ENCODE results near the gene RPL10. TPM values are rescaled to one million over a fixed set of nuclear protein-coding genes. Genes with fewer than 3 reads are reported as not detected.

RPL10 gene
- total RNA-seq, 4 donors from 2014 or later = 2,607 to 8,937 (median 4,770) TPM

DNA sequence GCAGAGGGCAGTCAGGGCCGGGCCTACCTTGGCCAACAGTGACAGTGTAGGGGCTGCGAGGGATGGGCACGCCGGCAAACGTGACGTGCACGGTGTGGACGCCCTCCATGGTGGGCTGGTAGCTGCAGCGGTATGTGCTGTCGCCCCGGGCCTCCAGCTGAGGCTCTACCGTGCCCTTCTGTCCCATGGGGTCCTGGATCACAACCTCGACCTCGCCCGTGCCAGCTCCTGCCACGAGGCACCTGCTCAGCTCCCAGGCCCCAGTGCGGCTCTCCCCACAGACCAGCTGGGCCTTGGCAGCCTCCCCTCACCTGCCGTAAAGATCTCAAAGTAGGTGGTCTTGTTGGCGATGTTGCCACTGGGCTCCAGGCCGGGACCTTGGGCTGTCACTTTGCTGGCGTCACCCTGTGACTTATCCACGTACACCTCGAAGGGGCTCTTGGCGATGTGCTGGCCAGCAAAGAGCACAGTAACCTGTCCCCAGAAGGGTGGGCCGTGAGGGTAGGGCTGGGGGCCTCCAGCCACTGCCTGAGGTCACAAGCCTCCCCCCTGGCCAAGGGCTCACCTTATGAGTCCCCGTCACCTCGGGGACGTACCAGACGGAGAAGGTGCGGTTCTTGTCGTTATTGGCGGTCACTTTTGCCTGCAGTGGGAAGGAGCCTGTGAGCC, 32.0 kb upstream of the RPL10 start:
- H3K36me3 ChIP-seq = peaks cover 22 to 66% (median 40%) of the 10 kb centered on the region in 3 donors
- no peak for TF ChIP-seq POLR2A (IDR thresholded peaks at IDR 0.05)
- TF ChIP-seq, protein P1, sequence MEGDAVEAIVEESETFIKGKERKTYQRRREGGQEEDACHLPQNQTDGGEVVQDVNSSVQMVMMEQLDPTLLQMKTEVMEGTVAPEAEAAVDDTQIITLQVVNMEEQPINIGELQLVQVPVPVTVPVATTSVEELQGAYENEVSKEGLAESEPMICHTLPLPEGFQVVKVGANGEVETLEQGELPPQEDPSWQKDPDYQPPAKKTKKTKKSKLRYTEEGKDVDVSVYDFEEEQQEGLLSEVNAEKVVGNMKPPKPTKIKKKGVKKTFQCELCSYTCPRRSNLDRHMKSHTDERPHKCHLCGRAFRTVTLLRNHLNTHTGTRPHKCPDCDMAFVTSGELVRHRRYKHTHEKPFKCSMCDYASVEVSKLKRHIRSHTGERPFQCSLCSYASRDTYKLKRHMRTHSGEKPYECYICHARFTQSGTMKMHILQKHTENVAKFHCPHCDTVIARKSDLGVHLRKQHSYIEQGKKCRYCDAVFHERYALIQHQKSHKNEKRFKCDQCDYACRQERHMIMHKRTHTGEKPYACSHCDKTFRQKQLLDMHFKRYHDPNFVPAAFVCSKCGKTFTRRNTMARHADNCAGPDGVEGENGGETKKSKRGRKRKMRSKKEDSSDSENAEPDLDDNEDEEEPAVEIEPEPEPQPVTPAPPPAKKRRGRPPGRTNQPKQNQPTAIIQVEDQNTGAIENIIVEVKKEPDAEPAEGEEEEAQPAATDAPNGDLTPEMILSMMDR (IDR thresholded peaks at IDR 0.05) = no peak
- 76% methylated on average over 23 of the region's 32 CpGs; no CpG with 5 or more reads in 1 of the 2 donors for WGBS, 2 donors
- no peaks in the 10 kb centered on the region for H3K9me3 ChIP-seq
- H3K27ac ChIP-seq = peak overlapping the region; percentile 84 to 99 (median 96)
- H3K27me3 ChIP-seq = no peaks in the 10 kb centered on the region
- intact Hi-C loops (cut with DNase I) = no loop called here
- peaks cover 14 to 69% (median 15%) of the 10 kb centered on the region in 3 donors for H3K4me1 ChIP-seq
- peak overlapping the region in 1 of 4 donors; percentile 76 for H3K4me3 ChIP-seq
- DNase-seq = no peak

DNA sequence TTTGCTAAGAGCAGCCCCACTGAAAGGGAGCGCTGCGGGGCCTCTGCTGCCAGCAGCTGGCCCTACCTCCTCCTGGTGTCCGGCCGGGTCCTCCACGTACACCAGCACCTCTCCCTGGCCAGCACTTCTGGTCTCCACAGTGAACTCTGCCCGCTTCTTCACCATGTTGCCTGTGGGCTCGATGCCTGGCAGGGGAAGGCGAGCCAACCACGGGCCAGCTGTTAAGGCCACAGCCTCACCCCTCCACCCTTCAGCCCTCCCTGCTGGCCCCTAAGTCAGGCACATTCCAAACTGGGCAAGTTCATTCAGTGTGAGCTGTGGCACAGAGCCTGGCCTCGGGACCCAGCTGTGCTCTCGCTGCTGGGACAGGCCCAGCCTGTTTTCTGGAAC, 31.5 kb upstream of the RPL10 start:
- Histone ChIP-seq H3K27ac (peak overlapping the region; percentile 84 to 99 (median 96)), H3K36me3 (peaks cover 22 to 61% (median 35%) of the 10 kb centered on the region in 3 donors), H3K4me3 (peak overlapping the region in 1 of 4 donors; percentile 76), H3K4me1 (peaks cover 14 to 71% (median 15%) of the 10 kb centered on the region in 3 donors), H3K9me3 (no peaks in the 10 kb centered on the region), H3K27me3 (no peaks in the 10 kb centered on the region)
- 56% methylated on average over 7 of the region's 11 CpGs; no CpG with 5 or more reads in 1 of the 2 donors for WGBS, 2 donors
- no peak for DNase-seq
- intact Hi-C loops (cut with DNase I) = no loop called here
- no peak for TF ChIP-seq POLR2A (IDR thresholded peaks at IDR 0.05)
- TF ChIP-seq, protein P1 (IDR thresholded peaks at IDR 0.05) = no peak

DNA sequence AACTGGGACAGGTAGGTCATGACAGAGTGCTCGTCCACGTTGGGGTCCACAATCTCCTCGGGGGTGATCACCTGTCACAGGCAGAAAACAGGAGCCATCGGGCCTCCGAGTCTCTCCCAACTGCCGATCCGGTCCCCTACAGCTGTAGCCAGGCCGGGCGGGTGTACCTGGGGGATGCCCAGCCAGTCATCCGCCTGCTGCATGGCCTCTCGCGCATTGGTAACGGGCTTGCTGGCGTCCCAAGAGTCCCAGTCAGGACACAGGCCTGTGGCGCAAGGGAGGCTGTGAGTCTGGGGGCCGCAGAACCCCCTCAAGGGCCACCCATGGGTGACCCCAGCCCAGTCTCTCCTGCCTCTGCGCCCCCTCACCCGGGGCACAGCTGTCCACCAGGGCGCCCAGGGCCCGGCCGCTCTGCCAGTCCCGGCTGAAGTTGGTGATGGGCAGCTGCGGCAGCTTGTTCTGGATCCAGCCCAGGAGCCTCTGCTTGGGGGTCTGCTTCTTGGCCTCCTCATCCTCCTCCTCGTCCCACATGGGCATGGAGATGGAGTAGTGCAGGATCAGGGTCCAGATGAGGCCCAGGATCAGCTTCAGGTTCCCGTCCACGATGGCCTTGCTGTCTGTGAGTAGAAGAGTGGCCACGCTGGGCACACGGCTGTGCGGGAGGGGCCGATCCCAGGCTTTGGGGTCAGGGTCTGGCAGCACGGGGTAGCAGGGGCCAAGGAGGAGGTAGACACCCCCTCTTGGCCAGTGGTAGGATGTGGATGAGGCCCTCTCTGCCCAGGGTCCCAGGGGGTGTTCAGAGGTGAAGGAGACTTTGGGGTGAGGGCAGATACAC, 30.5 kb upstream of the RPL10 start:
- peak overlapping the region in 3 of 4 donors; percentile 68 to 76 (median 73) for H3K4me3 ChIP-seq
- peaks cover 15 to 74% (median 18%) of the 10 kb centered on the region in 3 donors for H3K4me1 ChIP-seq
- no peaks in the 10 kb centered on the region for H3K9me3 ChIP-seq
- no peak for DNase-seq
- peak overlapping the region; percentile 84 to 99 (median 96) for H3K27ac ChIP-seq
- intact Hi-C loops (cut with DNase I) = no loop called here
- WGBS, 2 donors = 76% methylated on average over 10 of the region's 31 CpGs; no CpG with 5 or more reads in 1 of the 2 donors
- no peak for TF ChIP-seq POLR2A (IDR thresholded peaks at IDR 0.05)
- TF ChIP-seq, protein P1 (IDR thresholded peaks at IDR 0.05) = no peak
- H3K36me3 ChIP-seq = peaks cover 22 to 50% (median 25%) of the 10 kb centered on the region in 3 donors
- no peaks in the 10 kb centered on the region for H3K27me3 ChIP-seq

DNA sequence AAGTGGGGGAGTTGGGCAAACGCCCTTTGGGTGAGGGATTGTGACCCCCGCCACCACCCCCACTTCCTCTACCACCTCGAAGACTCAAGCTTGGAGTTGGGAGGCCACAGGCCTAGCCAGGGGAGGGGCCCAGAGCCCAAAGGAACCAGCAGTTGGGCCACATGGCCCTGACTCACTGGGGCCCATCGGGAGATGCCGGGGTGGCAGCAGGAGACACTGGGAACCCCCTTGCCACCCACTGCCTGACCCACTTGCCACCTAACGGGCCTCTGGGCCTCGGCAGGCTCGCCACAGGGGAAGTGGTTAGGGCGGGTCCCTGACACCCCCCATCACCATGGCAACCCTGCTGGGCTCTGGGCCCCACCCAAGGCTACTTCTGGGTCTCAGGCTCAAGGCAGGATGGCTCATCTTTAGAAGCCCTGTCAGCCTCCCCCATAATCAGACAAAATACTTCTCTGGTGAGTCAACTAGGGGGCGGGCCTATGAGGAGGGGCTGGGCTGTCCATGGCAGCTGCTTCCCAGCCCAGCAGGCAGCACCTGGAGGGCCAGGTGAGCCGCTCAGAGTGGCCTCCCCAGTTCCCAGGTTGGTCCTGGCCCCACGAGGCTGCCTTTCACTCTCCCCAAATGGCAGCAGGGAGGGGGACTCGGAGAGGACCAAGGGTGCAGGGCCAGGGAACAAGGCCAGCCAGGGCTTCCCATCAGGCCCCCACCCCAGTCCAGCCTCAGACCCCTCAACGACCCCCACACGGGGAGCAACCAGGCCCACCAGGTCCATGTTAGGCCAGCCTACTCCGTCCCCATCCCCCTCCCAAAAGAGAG, 29.3 kb upstream of the RPL10 start:
- Histone ChIP-seq H3K9me3 (no peaks in the 10 kb centered on the region), H3K36me3 (peaks cover 19 to 39% (median 21%) of the 10 kb centered on the region in 3 donors), H3K4me3 (peak overlapping the region; percentile 55 to 76 (median 70)), H3K4me1 (peaks cover 15 to 85% (median 23%) of the 10 kb centered on the region in 3 donors), H3K27me3 (no peaks in the 10 kb centered on the region), H3K27ac (peak overlapping the region; percentile 84 to 99 (median 96))
- intact Hi-C loops (cut with DNase I) = no loop called here
- TF ChIP-seq POLR2A (IDR thresholded peaks at IDR 0.05) = peak in 2 of 4 donors; percentile 27 to 53
- TF ChIP-seq, protein P1 (IDR thresholded peaks at IDR 0.05) = no peak
- peak; percentile 51 for DNase-seq
- 30% methylated on average over 4 of the region's 16 CpGs; no CpG with 5 or more reads in 1 of the 2 donors for WGBS, 2 donors
